T-helper 1 cell treated with Interleukin-12 subunit alpha and Interleukin-12 subunit beta and Interleukin-4 antibody, amounts not matched to agents 30 μg/mL and 1 μg/mL, for 36 hours (primary cell): ENCODE data around the gene OMP.
"Not testable (repeated sequence)": the region's sequence is repeated elsewhere in the genome, so short reads cannot be mapped to it uniquely, and the experiment has no call there.

Experiments used
- H3K27ac Mint-ChIP-seq: one replicate; pipeline ENCODE4 v1.8.0; 2021; ENCODE audit warnings: mild to moderate bottlenecking, mixed read lengths
- H3K27me3 Mint-ChIP-seq: one replicate; pipeline ENCODE4 v1.8.0; 2021; ENCODE audit warnings: low read depth, mixed read lengths
- H3K36me3 Mint-ChIP-seq: one replicate; pipeline ENCODE4 v1.8.0; 2021; ENCODE audit warnings: low read depth, mixed read lengths
- H3K4me1 Mint-ChIP-seq: one replicate; pipeline ENCODE4 v1.8.0; 2021; ENCODE audit warnings: low read depth, mixed read lengths
- H3K4me3 Mint-ChIP-seq: one replicate; pipeline ENCODE4 v1.8.0; 2021; ENCODE audit warnings: mild to moderate bottlenecking, moderate library complexity, mixed read lengths
- H3K9me3 Mint-ChIP-seq: one replicate; pipeline ENCODE4 v1.8.0; 2021; ENCODE audit warnings: mixed read lengths

OMP gene

DNA sequence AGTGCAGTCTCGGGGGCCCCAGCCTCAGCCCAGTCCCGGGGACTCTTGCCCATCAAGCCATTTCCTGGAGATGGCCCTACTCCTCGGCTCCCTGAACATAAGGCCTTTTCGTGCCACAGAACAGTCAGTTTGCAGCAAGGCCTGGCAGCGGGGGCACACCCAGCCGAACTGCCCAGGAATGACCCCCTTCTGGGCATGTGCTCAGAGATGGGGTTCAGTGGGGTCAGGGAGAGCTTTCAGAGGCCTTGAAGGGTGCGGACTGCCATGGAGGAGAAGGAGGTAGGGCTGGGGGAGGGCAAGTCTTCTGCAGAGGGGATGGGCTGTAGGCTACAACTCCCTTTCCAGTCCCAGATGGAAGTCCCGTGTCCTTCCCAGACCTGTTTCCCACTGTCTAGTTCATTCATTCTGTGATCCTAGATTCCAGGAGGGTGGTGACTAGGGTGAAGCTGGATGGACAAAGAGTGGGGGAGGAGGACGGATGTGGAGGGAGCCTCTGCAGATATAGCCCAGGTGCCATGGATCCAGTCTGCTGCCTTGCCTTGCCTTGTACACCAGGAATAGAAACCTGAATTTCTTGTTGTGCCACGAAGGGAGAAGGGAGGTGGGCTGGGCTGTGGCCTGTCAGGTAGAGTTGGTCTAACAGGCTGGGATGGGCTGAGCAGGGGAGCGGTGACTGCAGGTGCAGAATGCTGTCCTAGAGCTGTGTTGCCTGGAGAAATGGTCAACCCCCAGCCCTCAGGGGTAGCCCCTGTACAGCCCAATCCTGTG, 14.2 kb upstream of the OMP start:
- H3K4me1 Mint-ChIP-seq, result peaks cover 3% of the 10 kb centered on the region
- H3K9me3 Mint-ChIP-seq, result no peaks in the 10 kb centered on the region
- H3K27ac Mint-ChIP-seq, result no peak overlapping the region
- no peaks in the 10 kb centered on the region for H3K27me3 Mint-ChIP-seq
- H3K36me3 Mint-ChIP-seq, result no peaks in the 10 kb centered on the region
- no peak overlapping the region for H3K4me3 Mint-ChIP-seq

DNA sequence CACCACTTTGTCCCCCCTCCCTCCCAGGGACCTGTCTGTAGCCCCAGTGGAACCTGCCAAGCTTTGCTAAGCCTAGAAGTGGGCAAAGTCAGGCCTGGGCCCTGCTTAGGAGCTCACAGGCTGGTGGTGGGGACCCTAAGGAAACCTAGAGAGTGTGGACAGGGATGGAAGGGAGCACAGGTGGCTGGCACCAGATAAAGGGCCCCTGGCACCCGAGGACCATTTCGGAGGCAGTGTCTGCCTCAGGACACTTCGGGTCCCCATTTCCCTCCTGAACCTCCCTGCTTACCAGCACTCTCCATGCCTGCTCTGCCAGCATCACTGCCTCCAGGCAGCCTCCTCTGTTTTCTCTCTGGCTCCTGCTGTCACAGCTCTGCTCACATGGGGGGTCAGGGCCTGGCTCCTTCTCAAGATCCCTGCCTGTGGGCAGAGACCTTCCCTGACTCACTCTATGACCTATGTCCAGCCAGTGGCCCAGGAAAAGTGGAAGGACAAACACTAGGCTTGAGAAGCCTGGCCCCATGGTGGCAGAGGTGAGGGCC, 13.6 kb upstream of the OMP start:
- peaks cover 3% of the 10 kb centered on the region for H3K4me1 Mint-ChIP-seq
- no peaks in the 10 kb centered on the region for H3K9me3 Mint-ChIP-seq
- H3K36me3 Mint-ChIP-seq, result no peaks in the 10 kb centered on the region
- H3K27ac Mint-ChIP-seq, result no peak overlapping the region
- H3K4me3 Mint-ChIP-seq, result no peak overlapping the region
- H3K27me3 Mint-ChIP-seq, result no peaks in the 10 kb centered on the region

DNA sequence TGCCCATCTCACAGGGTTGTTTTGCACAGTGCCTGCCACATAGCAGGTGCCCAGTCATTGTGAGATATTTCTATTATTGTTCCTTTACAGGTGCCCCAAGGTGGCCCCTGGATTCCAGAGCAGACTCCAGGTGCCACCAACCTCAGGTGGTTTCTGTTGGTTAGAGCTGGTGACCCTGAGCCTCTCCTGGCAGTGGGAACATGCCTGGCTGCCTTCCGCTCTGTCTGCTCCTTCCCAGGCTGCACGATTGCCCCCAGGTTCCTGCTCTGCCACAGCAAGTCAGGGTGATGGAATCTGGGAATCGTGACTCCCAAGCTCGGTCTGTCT, 12.6 kb upstream of the OMP start:
- H3K36me3 Mint-ChIP-seq, result no peaks in the 10 kb centered on the region
- no peaks in the 10 kb centered on the region for H3K9me3 Mint-ChIP-seq
- no peak overlapping the region for H3K4me3 Mint-ChIP-seq
- no peaks in the 10 kb centered on the region for H3K27me3 Mint-ChIP-seq
- peaks cover 3% of the 10 kb centered on the region for H3K4me1 Mint-ChIP-seq
- no peak overlapping the region for H3K27ac Mint-ChIP-seq

DNA sequence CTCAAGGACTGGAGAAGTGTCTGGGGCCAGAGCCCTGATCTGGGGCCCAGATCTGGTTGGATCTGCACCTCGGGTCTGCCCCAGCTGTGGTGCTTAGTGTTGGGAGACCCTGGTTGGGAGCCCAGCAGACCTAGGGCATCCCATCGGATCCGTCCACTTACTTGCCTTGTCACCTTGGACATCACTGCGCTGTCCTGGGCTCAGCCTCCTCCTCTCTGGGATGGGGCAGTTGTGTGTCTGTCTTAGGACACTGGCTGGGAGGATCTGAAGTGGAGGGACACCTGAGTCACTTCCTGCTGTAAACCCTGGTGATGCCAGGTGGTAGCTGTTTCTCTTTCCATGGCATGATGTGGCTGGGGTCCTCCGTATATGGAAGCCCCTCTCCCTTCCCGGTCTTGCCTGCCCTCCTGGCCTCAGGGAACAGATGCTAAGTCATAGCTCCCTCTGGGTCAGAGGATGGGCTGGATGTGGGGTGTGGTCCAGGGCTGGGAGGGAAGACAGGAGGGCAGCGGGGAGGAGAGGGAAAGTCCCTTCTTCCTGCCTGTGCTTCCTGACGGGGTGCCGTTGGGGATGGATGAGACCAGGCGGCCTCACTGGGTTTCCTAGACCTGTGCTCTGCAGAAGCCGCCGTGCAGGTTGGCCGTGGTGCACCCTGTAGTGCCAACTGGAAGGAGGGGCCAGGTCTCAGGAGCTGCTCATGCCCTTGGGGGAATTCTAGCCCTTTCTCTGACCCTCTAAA, 12.1 kb upstream of the OMP start:
- Mint-ChIP-seq H3K27ac (no peak overlapping the region), H3K9me3 (no peaks in the 10 kb centered on the region), H3K36me3 (no peaks in the 10 kb centered on the region), H3K27me3 (no peaks in the 10 kb centered on the region), H3K4me3 (no peak overlapping the region), H3K4me1 (peaks cover 3% of the 10 kb centered on the region)

DNA sequence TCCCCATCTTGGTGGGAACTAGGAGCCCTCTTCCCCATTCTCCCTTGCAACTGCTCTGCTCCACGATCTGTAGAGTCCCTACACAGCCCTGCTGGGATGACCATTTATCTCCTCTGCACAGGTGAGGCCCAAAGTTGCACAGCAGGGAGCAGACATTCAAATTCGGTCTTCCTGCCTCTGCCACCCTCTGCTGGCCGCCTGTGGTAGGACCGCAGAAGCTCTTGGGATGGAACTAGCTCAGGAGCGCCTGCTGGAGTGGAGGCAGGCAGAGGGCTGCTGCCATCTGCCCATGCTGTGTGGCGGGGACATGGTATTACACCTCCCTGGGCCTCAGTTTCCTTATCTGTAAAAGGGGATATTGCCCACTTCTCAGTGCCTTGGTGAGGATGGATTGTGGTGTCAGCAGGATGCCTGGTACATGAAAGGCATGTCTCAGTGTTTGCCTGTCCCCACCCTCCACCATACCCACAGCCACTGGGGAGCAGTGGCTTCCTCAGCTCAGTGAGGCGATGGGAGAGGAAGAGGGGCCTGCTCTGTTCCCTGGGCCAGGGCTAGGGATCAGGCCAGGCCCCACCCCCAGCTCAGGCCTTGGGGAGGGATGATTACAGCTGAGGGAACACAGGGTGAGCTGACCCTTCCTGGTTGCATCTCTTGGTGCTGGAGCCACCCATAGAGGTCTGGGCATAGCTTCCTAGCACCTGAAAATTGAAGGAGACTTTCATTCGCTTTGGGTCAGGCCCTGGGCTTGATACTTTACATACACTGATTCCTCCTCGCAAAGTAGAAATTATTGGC, 11.3 kb upstream of the OMP start:
- peaks cover 3% of the 10 kb centered on the region for H3K4me1 Mint-ChIP-seq
- H3K36me3 Mint-ChIP-seq, result no peaks in the 10 kb centered on the region
- no peak overlapping the region for H3K4me3 Mint-ChIP-seq
- no peak overlapping the region for H3K27ac Mint-ChIP-seq
- no peaks in the 10 kb centered on the region for H3K27me3 Mint-ChIP-seq
- H3K9me3 Mint-ChIP-seq, result no peaks in the 10 kb centered on the region

DNA sequence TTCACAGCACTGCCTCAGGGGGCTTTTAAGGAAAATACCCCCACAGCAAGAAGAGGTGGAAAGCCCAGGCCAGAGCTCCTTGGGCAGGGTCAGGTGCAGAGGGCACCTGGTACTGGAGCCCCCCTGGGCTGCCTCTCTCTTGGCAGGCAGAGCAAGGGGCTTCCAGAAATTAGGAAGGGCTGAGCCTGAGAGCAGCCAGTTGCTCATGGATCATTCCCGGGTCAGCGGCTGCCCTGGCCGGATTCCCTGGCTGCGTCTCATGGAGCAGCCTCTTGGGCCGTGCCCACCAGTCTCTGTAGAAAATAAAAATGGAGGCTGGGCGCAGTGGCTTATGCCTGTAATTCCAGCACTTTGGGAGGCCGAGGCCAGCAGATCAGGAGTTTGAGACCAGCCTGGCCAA, 10.3 kb upstream of the OMP start:
- Mint-ChIP-seq H3K27ac (no peak overlapping the region), H3K36me3 (no peaks in the 10 kb centered on the region), H3K4me1 (peaks cover 3% of the 10 kb centered on the region), H3K9me3 (no peaks in the 10 kb centered on the region), H3K4me3 (no peak overlapping the region), H3K27me3 (no peaks in the 10 kb centered on the region)

DNA sequence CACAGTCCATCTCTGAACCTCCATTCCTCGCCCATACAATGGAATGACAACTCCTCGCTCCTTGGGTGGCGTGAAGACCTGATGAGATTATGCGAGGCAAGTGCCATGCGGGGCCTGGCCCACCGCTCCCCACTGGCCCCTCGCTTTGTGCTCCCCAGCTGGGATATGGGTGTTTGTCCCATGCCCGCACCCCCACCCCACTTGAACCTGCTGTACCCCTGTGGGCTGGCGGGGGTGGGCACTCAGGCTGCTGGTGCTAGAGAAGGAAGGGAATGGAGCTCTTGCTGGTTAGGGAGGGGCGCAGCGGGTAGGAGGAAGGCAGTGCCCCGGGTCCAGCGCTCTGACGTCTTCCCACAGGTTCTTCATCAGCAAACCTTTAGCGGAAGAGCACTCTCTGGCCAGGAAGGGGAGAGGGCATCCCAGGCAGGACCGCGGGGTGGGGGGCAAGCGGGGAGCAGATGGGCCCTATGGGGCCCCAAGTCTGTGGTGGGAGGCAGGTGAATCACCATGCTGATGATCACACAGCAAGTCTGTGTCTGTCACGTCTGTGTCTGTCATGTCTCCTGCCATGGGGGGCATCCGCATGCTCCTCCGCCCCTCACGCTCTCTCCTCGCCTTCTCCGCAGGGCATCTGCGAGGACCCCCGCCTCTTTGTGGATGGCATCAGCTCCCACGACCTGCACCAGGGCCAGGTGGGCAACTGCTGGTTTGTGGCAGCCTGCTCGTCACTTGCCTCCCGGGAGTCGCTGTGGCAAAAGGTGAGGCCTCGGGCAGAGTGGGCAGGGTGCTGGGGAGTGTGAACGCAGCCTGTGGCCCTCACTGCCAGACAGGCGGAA, 9.4 kb upstream of the OMP start:
- H3K9me3 Mint-ChIP-seq, result no peaks in the 10 kb centered on the region
- no peaks in the 10 kb centered on the region for H3K27me3 Mint-ChIP-seq
- peaks cover 3% of the 10 kb centered on the region for H3K4me1 Mint-ChIP-seq
- no peak overlapping the region for H3K4me3 Mint-ChIP-seq
- no peaks in the 10 kb centered on the region for H3K36me3 Mint-ChIP-seq
- H3K27ac Mint-ChIP-seq, result no peak overlapping the region

DNA sequence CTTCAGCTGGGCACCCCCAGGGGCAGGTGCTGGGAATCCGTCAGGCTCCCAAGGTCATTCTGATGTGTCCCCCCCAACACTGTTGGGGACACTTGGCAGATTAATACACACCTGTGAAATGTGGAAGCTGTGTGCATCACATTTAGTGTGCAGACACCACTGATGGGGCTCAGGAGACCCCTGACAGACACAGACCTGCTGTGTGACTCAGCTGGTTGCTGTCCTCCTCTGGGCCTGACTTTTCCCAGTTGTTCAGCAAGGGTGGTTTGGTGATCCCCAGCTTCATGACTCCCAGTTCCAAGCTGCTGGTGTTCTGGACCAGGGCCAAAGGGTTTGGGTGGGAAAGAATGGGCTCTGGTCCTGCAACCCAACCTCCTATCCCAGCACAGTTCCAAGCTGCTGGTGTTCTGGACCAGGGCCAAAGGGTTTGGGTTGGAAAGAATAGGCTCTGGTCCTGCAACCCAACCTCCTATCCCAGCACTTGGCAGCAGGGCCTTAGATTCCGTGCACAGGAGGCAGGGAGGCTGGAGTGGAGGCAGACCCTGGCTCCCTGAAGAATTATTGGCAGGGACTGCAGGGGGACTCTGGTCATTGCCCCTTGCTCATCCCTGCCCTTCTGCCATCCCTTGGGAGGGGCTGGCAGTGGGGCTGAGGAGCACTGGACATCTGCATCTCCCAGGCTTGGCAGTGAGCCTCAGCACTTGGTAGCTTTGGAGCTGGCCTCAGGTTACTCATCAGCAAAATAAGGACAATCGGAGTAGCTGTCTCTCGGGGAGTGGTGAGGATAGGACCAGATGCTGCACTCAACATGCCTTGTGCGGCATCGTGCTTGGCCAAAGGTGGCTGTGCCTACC, 8.4 kb upstream of the OMP start:
- peaks cover 3% of the 10 kb centered on the region for H3K4me1 Mint-ChIP-seq
- no peaks in the 10 kb centered on the region for H3K9me3 Mint-ChIP-seq
- no peaks in the 10 kb centered on the region for H3K27me3 Mint-ChIP-seq
- H3K36me3 Mint-ChIP-seq, result no peaks in the 10 kb centered on the region
- H3K4me3 Mint-ChIP-seq, result no peak overlapping the region
- no peak overlapping the region for H3K27ac Mint-ChIP-seq

DNA sequence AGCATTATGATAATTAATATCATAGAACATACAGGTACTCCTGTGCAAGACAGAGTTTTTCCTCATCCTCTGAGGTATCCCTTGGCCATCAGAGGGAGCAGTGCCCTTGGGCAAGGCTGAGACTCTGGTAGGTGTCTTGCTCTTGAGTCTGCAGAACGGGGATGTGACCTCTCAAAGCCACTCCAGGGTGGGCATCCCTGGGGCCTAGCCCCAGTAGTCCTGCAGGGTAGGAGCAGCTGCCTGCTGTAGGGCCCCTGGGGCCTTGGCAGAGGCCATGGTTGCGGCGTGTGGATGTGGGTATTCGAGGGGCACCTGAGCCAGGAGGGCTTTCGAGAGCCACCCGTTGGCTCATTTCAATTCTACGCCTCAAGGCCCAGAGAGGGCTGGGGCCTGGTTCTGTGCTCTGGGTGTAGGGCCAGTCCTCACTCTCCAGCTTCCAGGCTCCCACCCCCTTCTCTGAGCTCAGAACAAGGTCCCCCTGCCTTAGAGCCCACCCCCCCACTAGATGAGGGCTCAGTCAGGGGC, 7.7 kb upstream of the OMP start:
- Mint-ChIP-seq H3K27ac (no peak overlapping the region), H3K4me3 (no peak overlapping the region), H3K36me3 (no peaks in the 10 kb centered on the region), H3K4me1 (peaks cover 3% of the 10 kb centered on the region), H3K9me3 (no peaks in the 10 kb centered on the region), H3K27me3 (no peaks in the 10 kb centered on the region)

DNA sequence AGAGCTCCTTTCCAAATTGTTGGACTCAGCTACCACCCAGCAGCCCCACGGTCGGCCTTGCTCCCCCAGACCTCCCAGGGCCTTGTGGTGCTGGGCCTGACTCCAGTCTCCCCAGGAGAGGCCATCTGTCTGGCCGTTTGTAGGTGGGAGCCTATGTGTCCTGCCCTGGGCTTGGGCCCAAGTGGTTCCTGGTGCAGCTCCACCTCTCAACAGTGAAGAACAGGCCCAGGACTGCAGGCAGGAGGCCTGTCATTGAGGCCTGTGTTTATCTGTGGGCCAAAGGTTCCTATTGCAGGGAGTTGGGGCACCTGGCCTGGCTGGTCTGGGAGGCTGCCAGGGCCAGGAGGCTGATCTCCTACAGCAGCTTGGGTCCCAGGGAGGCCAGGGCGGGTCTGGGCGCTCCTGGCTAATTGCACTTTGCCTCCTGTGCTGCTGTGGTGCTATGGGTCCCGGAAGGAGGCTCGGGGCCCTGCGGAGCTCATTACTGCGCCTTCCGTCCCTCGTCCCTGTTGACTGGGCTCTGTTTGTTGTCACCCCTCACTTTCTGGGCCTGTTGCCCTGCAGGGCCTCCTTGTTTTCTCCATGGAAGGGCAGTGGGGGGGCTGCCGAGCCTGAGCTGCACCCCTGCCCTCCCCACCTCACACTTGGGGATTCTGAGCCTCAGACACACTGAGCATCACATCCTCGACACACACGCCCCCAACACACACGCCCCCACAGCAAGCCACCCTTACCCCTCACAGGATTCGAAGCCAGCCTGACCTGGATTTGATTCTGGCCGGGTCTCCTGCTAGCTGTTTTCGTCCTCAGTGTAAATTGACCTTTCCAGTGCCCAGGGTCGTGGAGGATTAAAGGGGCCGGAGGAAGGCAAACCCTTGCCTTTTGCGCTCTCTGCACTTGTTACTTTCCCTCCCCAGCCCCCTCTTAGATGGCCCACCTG, 6.8 kb upstream of the OMP start:
- Mint-ChIP-seq H3K27me3 (no peaks in the 10 kb centered on the region), H3K9me3 (no peaks in the 10 kb centered on the region), H3K4me3 (no peak overlapping the region), H3K4me1 (peaks cover 3% of the 10 kb centered on the region), H3K27ac (no peak overlapping the region), H3K36me3 (no peaks in the 10 kb centered on the region)

DNA sequence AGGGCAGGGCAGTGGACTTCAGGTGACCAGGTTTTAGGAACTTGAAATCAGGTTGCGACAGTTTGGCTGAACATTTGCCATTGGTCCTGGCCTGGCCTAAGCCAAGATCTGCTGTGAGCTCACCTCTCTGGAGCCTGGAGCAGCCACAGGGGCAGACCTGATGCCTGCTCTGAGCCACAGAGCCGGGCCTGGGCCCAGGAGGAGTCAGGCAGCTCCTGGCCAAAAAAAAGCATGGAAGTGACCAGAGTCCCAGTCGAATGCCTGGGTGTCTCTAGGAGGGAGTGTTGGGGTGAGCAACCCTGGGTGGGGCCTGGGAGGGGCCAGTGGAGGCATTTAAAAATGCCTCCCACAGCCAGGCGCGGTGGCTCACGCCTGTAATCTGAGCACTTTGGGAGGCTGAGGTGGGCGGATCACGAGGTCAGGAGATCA, 6.0 kb upstream of the OMP start:
- no peak overlapping the region for H3K4me3 Mint-ChIP-seq
- no peaks in the 10 kb centered on the region for H3K27me3 Mint-ChIP-seq
- H3K9me3 Mint-ChIP-seq, result no peaks in the 10 kb centered on the region
- no peaks in the 10 kb centered on the region for H3K4me1 Mint-ChIP-seq
- H3K36me3 Mint-ChIP-seq, result no peaks in the 10 kb centered on the region
- no peak overlapping the region for H3K27ac Mint-ChIP-seq

DNA sequence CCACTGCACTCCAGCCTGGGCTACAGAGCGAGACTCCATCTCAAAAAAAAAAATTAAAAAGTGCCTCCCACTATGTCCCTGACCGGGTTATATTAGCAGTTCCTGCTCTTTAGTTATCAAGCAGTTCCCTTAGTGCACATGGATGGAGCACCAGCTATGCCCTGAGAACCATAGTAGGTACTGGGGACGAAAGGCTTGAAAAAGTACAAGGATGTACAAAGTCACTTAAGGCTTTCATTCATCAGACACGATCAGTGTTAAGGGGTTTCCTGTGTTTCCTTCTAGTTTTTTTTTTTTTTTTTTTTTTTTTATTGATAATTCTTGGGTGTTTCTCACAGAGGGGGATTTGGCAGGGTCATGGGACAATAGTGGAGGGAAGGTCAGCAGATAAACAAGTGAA, 5.5 kb upstream of the OMP start:
- not testable (repeated sequence) for H3K27me3 Mint-ChIP-seq, H3K4me1 Mint-ChIP-seq, H3K9me3 Mint-ChIP-seq, H3K27ac Mint-ChIP-seq, H3K4me3 Mint-ChIP-seq, H3K36me3 Mint-ChIP-seq
